Nephron (organoid): ENCODE data around the gene AGA.

Source experiments
- H3K27ac Mint-ChIP-seq, 3 experiments: 2 replicates each; pipeline ENCODE4 v1.8.0; 2020; ENCODE audit warnings: mixed read lengths in 3 of 3, mild to moderate bottlenecking in 2 of 3, moderate library complexity in 1 of 3
- H3K27me3 Mint-ChIP-seq: 2 replicates; pipeline ENCODE4 v1.8.0; 2021; ENCODE audit warnings: low read depth, mild to moderate bottlenecking, moderate library complexity, mixed read lengths
- H3K36me3 Mint-ChIP-seq: 2 replicates; pipeline ENCODE4 v1.8.0; 2020; ENCODE audit warnings: low read depth, mixed read lengths
- H3K4me1 Mint-ChIP-seq: 2 replicates; pipeline ENCODE4 v1.8.0; 2020; ENCODE audit warnings: mixed read lengths
- H3K4me3 Mint-ChIP-seq, 3 experiments: 2 replicates each; pipeline ENCODE4 v1.8.0; 2020; ENCODE audit warnings: mild to moderate bottlenecking in 3 of 3, mixed read lengths in 3 of 3, moderate library complexity in 2 of 3
- H3K9me3 Mint-ChIP-seq: 2 replicates; pipeline ENCODE4 v1.8.0; 2020; ENCODE audit warnings: mixed read lengths
- CTCF ChIP-seq, 3 experiments: fragments of 200-600 bp; sonication (generic); IDR thresholded peaks; one replicate each; pipeline ENCODE4 v1.5.0; 2021; ENCODE audit warnings: antibody characterized with exemption in 3 of 3; ENCODE audit not compliant: unreplicated experiment in 3 of 3

AGA gene

GRCh38 chr4:177427192-177427591 lies 15.0 kb downstream of the AGA start:
- no peak overlapping the region for H3K27ac Mint-ChIP-seq
- H3K27me3 Mint-ChIP-seq, result no peaks in the 10 kb centered on the region
- H3K9me3 Mint-ChIP-seq, result no peaks in the 10 kb centered on the region

DNA sequence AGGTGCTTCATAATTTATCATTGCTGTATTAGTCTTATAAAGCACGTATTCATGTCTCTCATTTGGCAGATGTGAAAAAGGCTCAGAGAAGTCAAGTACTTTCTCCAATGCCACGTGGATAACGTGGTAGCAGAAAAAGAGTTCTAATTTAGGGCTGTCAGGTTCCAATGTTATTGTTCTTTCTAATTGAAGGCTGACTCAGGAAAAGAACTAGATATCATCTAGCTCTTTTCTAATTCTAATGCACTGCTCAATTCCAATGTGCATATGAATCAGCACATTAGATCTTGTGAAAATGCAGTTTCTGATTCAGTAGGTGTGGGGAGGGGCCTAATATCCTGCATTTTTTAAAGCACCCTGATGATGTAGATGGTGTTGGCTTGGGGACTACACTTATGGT lies 22.8 kb downstream of the AGA start:
- no peaks in the 10 kb centered on the region for H3K27me3 Mint-ChIP-seq
- no peak overlapping the region for H3K4me3 Mint-ChIP-seq
- no peak for TF ChIP-seq CTCF (IDR thresholded peaks at IDR 0.05; ENCODE audit: unreplicated experiment in 3 of 3)
- no peak overlapping the region for H3K27ac Mint-ChIP-seq
- peaks cover 19% of the 10 kb centered on the region for H3K9me3 Mint-ChIP-seq
- H3K4me1 Mint-ChIP-seq, result no peaks in the 10 kb centered on the region
- H3K36me3 Mint-ChIP-seq, result no peaks in the 10 kb centered on the region

More at GRCh38 chr4:177427192-177427591, 15.0 kb downstream of the AGA start:
- Mint-ChIP-seq H3K36me3 (peaks cover 5% of the 10 kb centered on the region), H3K4me3 (no peak overlapping the region), H3K4me1 (no peaks in the 10 kb centered on the region)
- TF ChIP-seq CTCF (IDR thresholded peaks at IDR 0.05; ENCODE audit: unreplicated experiment in 3 of 3), result no peak

- H3K27me3 Mint-ChIP-seq, result no peaks in the 10 kb centered on the region
- peaks cover 3% of the 10 kb centered on the region for H3K36me3 Mint-ChIP-seq
- H3K9me3 Mint-ChIP-seq, result peaks cover 10% of the 10 kb centered on the region
- no peak overlapping the region for H3K4me3 Mint-ChIP-seq
- no peaks in the 10 kb centered on the region for H3K4me1 Mint-ChIP-seq
- no peak for TF ChIP-seq CTCF (IDR thresholded peaks at IDR 0.05; ENCODE audit: unreplicated experiment in 3 of 3)
- H3K27ac Mint-ChIP-seq, result peak overlapping the region in 1 of 3 experiments; percentile 24
Measured at GRCh38 chr4:177413656-177414055, 28.6 kb downstream of the AGA start.

DNA sequence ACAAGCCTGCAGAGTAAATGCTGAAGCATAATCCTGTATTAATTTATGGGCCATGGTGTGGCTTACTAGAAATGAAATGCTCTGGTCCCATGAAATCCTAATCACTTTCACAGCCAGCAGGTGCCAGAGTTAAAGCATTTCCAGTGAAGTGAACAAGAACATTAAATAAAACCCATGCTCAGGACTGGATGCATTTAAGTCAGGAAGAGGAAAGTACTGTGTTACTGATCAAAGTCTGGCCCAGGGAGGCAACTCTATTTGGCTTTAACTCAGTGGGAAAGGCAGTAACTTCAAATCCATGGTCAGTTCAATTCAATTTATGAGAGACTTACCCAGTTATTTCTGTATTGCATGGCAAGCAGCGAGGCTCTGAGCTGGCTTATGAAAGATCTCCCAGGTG lies 29.2 kb downstream of the AGA start:
- Mint-ChIP-seq H3K27ac (peak overlapping the region in 1 of 3 experiments; percentile 60), H3K36me3 (peaks cover 3% of the 10 kb centered on the region), H3K9me3 (peaks cover 10% of the 10 kb centered on the region), H3K4me1 (no peaks in the 10 kb centered on the region), H3K4me3 (no peak overlapping the region), H3K27me3 (no peaks in the 10 kb centered on the region)
- no peak for TF ChIP-seq CTCF (IDR thresholded peaks at IDR 0.05; ENCODE audit: unreplicated experiment in 3 of 3)

GRCh38 chr4:177411996-177412395 lies 30.2 kb downstream of the AGA start:
- H3K4me1 Mint-ChIP-seq, result no peaks in the 10 kb centered on the region
- H3K27ac Mint-ChIP-seq, result no peak overlapping the region
- H3K9me3 Mint-ChIP-seq, result peaks cover 14% of the 10 kb centered on the region
- no peak overlapping the region for H3K4me3 Mint-ChIP-seq
- no peak for TF ChIP-seq CTCF (IDR thresholded peaks at IDR 0.05; ENCODE audit: unreplicated experiment in 3 of 3)
- peaks cover 3% of the 10 kb centered on the region for H3K36me3 Mint-ChIP-seq
- no peaks in the 10 kb centered on the region for H3K27me3 Mint-ChIP-seq

DNA sequence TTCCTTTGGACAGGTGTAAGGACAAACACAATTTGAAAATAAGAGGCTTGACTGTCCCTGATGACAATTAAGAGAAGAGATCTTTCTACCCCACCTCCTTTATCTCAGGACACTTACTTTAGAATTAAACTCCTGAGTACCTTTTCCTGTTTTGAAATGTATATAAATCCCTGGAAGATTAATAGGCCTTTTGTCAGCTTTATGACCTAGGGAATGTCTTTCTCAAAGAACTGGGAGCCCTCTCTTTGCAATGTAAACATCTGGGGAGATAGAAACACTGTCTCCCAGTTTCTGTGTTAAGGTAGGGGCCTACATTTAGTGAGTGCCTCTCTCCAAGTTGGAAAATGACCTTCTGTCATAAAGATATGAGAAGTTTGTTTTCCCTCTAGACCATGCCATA lies 31.7 kb downstream of the AGA start:
- Mint-ChIP-seq H3K4me1 (no peaks in the 10 kb centered on the region), H3K36me3 (peaks cover 3% of the 10 kb centered on the region), H3K4me3 (no peak overlapping the region), H3K27me3 (no peaks in the 10 kb centered on the region), H3K27ac (peak overlapping the region in 1 of 3 experiments; percentile 50), H3K9me3 (peaks cover 7% of the 10 kb centered on the region)
- no peak for TF ChIP-seq CTCF (IDR thresholded peaks at IDR 0.05; ENCODE audit: unreplicated experiment in 3 of 3)
